ENCODE measurements around the gene RNF220. TPM values are rescaled to one million over a fixed set of nuclear protein-coding genes. Genes with fewer than 3 reads are reported as not detected.

RNF220 gene
- total and polyA plus RNA-seq, 9 of the 15 experiments (the other 6 are each of a cell fraction or from before 2014, with no cell fraction given): 5.1 to 117 (median 66.9) TPM

DNA sequence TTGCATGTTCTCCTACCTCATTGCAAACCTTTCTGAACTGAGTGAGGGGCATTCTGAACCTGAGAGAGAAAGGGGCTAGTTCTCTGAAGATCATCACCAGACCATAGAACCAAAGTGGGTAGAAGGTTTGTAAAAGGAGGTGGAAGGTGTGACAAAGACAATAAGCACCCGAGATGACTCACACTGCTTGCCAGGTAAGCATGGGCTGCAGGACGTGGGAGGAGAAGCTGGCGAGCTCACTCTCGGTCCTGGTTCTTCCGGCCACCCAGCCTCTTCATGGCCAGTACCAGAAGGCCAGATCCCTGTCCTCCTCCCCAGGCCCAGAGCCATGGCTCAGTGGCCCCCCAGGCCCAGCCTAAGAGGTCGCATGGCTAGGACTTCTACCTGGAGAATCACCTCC lies 140.9 kb downstream of the RNF220 start (continued):
- TF ChIP-seq NCOA4 (IDR thresholded peaks at IDR 0.05; ENCODE audit: partially characterized antibody): no peak
- no peak for TF ChIP-seq SMAD2 (IDR thresholded peaks at IDR 0.05; ENCODE audit: low read depth, low read length)

DNA sequence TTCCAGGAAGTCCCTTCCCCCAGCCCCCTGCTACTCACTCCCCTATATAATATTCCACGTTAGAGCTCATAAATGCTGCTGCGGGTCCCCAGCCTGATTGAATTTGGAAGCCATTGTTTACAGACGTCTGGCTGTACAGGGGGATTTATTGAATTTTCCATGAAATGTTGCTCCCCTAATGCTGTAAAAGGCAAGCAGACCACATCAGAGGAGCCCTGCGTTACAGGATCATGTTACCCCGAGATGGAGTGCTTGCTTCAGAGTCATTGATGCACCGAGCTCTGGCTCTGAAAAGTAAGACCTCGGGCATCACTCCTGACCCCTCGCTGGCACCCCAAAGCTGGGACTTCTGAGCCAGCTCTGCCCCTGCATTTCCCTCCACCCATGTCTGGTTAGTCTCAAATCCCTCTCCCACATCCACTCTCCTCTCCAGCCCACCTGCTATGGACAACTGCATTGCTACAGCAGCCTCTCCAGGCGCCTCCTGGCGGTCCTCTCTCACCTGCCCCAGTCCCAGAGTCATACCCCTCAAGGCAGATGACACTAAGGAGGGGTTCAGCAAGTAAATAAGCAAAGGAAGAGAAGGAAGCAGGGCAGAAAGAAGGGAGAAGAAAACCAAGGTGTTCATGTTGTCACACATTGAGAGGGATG lies 141.5 kb downstream of the RNF220 start:
- H3K36me3 ChIP-seq (ENCODE audit: control insufficient read depth, insufficient read depth, low read length): no peaks in the 10 kb centered on the region
- ATAC-seq (peak; percentile 83), DNase-seq (ENCODE audit: extremely low read depth in 1 of 4, low spot score in 3 of 4) (peak; percentile 39 to 61 (median 44)), FAIRE-seq (no peak)
- H3K9me1 ChIP-seq (ENCODE audit: control insufficient read depth, insufficient read depth, low read length): no peaks in the 10 kb centered on the region
- H3K79me2 ChIP-seq (ENCODE audit: control insufficient read depth, insufficient read depth, low read length): no peaks in the 10 kb centered on the region
- ChIA-PET POLR2A (interaction anchor here (0.6 to 2.1 kb wide), 5 partner anchors 8 to 213 kb away, joined by 3 to 7 read pairs (median 4); no protein-coding TSS in a partner anchor), CTCF (ENCODE audit: low intra/inter-chr PET ratio) (interaction anchor here (1.4 kb wide), 1 partner anchor 169 kb away, joined by 5 read pairs; no protein-coding TSS in a partner anchor)
- no peak overlapping the region for H3K4me3 ChIP-seq
- intact Hi-C loops (cut with micrococcal nuclease) (loop anchor here (5.0 kb wide), 1 partner anchor 51 kb away; no protein-coding TSS in a partner anchor), in situ Hi-C loops (cut with MboI) (no loop called here)
- no TSS peak for BruUV-seq (replicated peaks)
- no peak overlapping the region for H3K9ac ChIP-seq (ENCODE audit: insufficient read depth in 1 of 2, low read depth in 2 of 2, low read length in 2 of 2)
- H3K4me2 ChIP-seq (ENCODE audit: insufficient read depth, low read length): no peak overlapping the region
- H3K9me3 ChIP-seq (replicated peaks; ENCODE audit: control insufficient read depth, insufficient read depth, low read depth, low read length): no peaks in the 10 kb centered on the region
- H3K4me1 ChIP-seq (replicated peaks in 1 of 2; ENCODE audit: control insufficient read depth in 2 of 2, insufficient read depth in 2 of 2, low read length in 2 of 2): peaks cover 0 to 6% of the 10 kb centered on the region in 2 experiments; a peak in 1 of 5 replicates
- no peak overlapping the region for H3K27ac ChIP-seq (ENCODE audit: extremely low read depth, low read depth, low read length)
- 3% methylated on average over 10 of the region's 10 CpGs for WGBS (ENCODE audit: insufficient coverage, low coverage, missing lambda C conversion rate)
- H3K27me3 ChIP-seq (ENCODE audit: control insufficient read depth in 2 of 2, insufficient read depth in 2 of 2, low read length in 2 of 2): peaks cover 54 to 79% of the 10 kb centered on the region in 2 experiments
- H2AFZ ChIP-seq (ENCODE audit: low read depth, low read length): no peak overlapping the region
- 0 out of 2 replicates have a peak, but pooled peaks cover 10% of the 10 kb centered on the region for H4K20me1 ChIP-seq (replicated peaks; ENCODE audit: control insufficient read depth, insufficient read depth, low read length)
- TF ChIP-seq, protein P1, sequence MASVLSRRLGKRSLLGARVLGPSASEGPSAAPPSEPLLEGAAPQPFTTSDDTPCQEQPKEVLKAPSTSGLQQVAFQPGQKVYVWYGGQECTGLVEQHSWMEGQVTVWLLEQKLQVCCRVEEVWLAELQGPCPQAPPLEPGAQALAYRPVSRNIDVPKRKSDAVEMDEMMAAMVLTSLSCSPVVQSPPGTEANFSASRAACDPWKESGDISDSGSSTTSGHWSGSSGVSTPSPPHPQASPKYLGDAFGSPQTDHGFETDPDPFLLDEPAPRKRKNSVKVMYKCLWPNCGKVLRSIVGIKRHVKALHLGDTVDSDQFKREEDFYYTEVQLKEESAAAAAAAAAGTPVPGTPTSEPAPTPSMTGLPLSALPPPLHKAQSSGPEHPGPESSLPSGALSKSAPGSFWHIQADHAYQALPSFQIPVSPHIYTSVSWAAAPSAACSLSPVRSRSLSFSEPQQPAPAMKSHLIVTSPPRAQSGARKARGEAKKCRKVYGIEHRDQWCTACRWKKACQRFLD (CRISPR knock-in tag; IDR thresholded peaks at IDR 0.05): no peak
- no peak for TF ChIP-seq SAFB (IDR thresholded peaks at IDR 0.05; ENCODE audit: borderline replicate concordance, low read depth, low read length)
- TF ChIP-seq GTF2F1 (IDR thresholded peaks at IDR 0.05; ENCODE audit: low read depth, low read length): no peak
- TF ChIP-seq, protein P2, sequence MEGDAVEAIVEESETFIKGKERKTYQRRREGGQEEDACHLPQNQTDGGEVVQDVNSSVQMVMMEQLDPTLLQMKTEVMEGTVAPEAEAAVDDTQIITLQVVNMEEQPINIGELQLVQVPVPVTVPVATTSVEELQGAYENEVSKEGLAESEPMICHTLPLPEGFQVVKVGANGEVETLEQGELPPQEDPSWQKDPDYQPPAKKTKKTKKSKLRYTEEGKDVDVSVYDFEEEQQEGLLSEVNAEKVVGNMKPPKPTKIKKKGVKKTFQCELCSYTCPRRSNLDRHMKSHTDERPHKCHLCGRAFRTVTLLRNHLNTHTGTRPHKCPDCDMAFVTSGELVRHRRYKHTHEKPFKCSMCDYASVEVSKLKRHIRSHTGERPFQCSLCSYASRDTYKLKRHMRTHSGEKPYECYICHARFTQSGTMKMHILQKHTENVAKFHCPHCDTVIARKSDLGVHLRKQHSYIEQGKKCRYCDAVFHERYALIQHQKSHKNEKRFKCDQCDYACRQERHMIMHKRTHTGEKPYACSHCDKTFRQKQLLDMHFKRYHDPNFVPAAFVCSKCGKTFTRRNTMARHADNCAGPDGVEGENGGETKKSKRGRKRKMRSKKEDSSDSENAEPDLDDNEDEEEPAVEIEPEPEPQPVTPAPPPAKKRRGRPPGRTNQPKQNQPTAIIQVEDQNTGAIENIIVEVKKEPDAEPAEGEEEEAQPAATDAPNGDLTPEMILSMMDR (IDR thresholded peaks at IDR 0.05 in 2 of 3, conservative IDR thresholded peaks at IDR 0.05 in 1 of 3; ENCODE audit: insufficient read depth in 2 of 3, low read depth in 1 of 3, low read length in 3 of 3): peak; percentile 66 to 75 (median 68)
- TF ChIP-seq SMC3 (conservative IDR thresholded peaks at IDR 0.05; ENCODE audit: insufficient read depth, low read depth, low read length): peak; percentile 67
- TF ChIP-seq RAD21 (CRISPR knock-in tag; conservative IDR thresholded peaks at IDR 0.05 in 1 of 2, IDR thresholded peaks at IDR 0.05 in 1 of 2): peak; percentile 18 to 75; a peak in 3 of 4 replicates
- TF ChIP-seq NELFE (IDR thresholded peaks at IDR 0.05; ENCODE audit: insufficient read depth, insufficient read length): no peak
- TF ChIP-seq, protein P3, sequence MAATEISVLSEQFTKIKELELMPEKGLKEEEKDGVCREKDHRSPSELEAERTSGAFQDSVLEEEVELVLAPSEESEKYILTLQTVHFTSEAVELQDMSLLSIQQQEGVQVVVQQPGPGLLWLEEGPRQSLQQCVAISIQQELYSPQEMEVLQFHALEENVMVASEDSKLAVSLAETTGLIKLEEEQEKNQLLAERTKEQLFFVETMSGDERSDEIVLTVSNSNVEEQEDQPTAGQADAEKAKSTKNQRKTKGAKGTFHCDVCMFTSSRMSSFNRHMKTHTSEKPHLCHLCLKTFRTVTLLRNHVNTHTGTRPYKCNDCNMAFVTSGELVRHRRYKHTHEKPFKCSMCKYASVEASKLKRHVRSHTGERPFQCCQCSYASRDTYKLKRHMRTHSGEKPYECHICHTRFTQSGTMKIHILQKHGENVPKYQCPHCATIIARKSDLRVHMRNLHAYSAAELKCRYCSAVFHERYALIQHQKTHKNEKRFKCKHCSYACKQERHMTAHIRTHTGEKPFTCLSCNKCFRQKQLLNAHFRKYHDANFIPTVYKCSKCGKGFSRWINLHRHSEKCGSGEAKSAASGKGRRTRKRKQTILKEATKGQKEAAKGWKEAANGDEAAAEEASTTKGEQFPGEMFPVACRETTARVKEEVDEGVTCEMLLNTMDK (IDR thresholded peaks at IDR 0.05; ENCODE audit: borderline replicate concordance, insufficient read depth, low read depth, low read length, poor library complexity, severe bottlenecking): peak; percentile 26
- TF ChIP-seq FOXA3 (CRISPR knock-in tag; conservative IDR thresholded peaks at IDR 0.05 in 1 of 2, IDR thresholded peaks at IDR 0.05 in 1 of 2): peak in 1 of 2 experiments; percentile 40; a peak in 1 of 4 replicates
- no peak for TF ChIP-seq TOE1 (IDR thresholded peaks at IDR 0.05; ENCODE audit: borderline replicate concordance)
- no peak for TF ChIP-seq TOE1 (CRISPR knock-in tag; IDR thresholded peaks at IDR 0.05; ENCODE audit: borderline replicate concordance, low read depth)

Measured in K562 (cell line).